Neural cell (in vitro differentiated cells): Measurements from ENCODE around the gene LRRC15. TPM values are rescaled to one million over a fixed set of nuclear protein-coding genes. Genes with fewer than 3 reads are reported as not detected.

Source experiments
- H2AFZ ChIP-seq: fragments of 200-600, 300-800 bp; sonication (generic), shearing (Covaris generic); 2 replicates; pipeline ENCODE4 v1.6.0; 2014; ENCODE audit warnings: low read depth, mild to moderate bottlenecking, antibody characterized with exemption, low read length, moderate library complexity
- H3F3A ChIP-seq: fragments of 200-600 bp; shearing (Covaris generic); 2 replicates; pipeline ENCODE4 v1.6.1; 2016; ENCODE audit warnings: mild to moderate bottlenecking, moderate library complexity, mixed read lengths, antibody characterized with exemption, low read length; ENCODE audit not compliant: insufficient read depth, poor library complexity, severe bottlenecking
- H3K27ac ChIP-seq: fragments of 200-600, 300-800 bp; sonication (generic), shearing (Covaris generic); 2 replicates; pipeline ENCODE4 v1.5.1; 2014; ENCODE audit warnings: mild to moderate bottlenecking, low read length, moderate library complexity
- H3K27me3 ChIP-seq: fragments of 300-800, 200-600 bp; sonication (generic), shearing (Covaris generic); 2 replicates; pipeline ENCODE4 v1.6.0; 2014; ENCODE audit warnings: mild to moderate bottlenecking, low read depth, low read length, moderate library complexity; ENCODE audit not compliant: insufficient read depth
- H3K36me3 ChIP-seq: fragments of 300-800, 200-600 bp; sonication (generic), shearing (Covaris generic); 2 replicates; pipeline ENCODE4 v1.5.1; 2014; ENCODE audit warnings: mild to moderate bottlenecking, antibody characterized with exemption, low read length, moderate library complexity; ENCODE audit not compliant: insufficient read depth
- H3K4me2 ChIP-seq: fragments of 300-800, 200-600 bp; sonication (generic), shearing (Covaris generic); 2 replicates; pipeline ENCODE4 v1.6.0; 2014; ENCODE audit warnings: mild to moderate bottlenecking, low read length
- H3K4me3 ChIP-seq: fragments of 300-800, 200-600 bp; sonication (generic), shearing (Covaris generic); 2 replicates; pipeline ENCODE4 v1.5.1; 2014; ENCODE audit warnings: mild to moderate bottlenecking, low read length, moderate library complexity
- H3K79me2 ChIP-seq: fragments of 200-600 bp; shearing (Covaris generic); replicated peaks from 2 replicates; pipeline ENCODE4 v1.6.0; 2014; ENCODE audit warnings: mild to moderate bottlenecking, low read length, moderate library complexity; ENCODE audit not compliant: insufficient read depth
- H3K9ac ChIP-seq: fragments of 300-800, 200-600 bp; sonication (generic), shearing (Covaris generic); 2 replicates; pipeline ENCODE4 v1.6.1; 2016; ENCODE audit warnings: mild to moderate bottlenecking, low read length, mixed read lengths
- H3K9me2 ChIP-seq: fragments of 200-600 bp; shearing (Covaris generic); 2 replicates; pipeline ENCODE4 v1.6.1; 2016; ENCODE audit warnings: mild to moderate bottlenecking, low read length, mixed read lengths; ENCODE audit not compliant: insufficient read depth
- H3K9me3 ChIP-seq: fragments of 200-600, 300-800 bp; sonication (generic), shearing (Covaris generic); 2 replicates; pipeline ENCODE4 v1.6.1; 2016; ENCODE audit warnings: mild to moderate bottlenecking, mixed run types, low read length, moderate library complexity, mixed read lengths
- H4K20me1 ChIP-seq: fragments of 200-600 bp; shearing (Covaris generic); 2 replicates; pipeline ENCODE4 v1.6.1; 2016; ENCODE audit warnings: mild to moderate bottlenecking, mixed run types; ENCODE audit not compliant: insufficient read depth
- EP300 ChIP-seq: fragments of 450-650 bp; conservative IDR thresholded peaks from 2 replicates; pipeline ENCODE4 v1.6.1; 2014; ENCODE audit warnings: antibody characterized with exemption, mild to moderate bottlenecking, moderate library complexity; ENCODE audit not compliant: poor library complexity, severe bottlenecking
- EZH2 ChIP-seq: fragments of 200-600, 300-800 bp; shearing (Covaris generic), sonication (generic); IDR thresholded peaks from 2 replicates; pipeline ENCODE4 v1.6.1; 2014; ENCODE audit warnings: antibody characterized with exemption, low read length, borderline replicate concordance, mild to moderate bottlenecking; ENCODE audit not compliant: insufficient read depth, poor library complexity, severe bottlenecking
- MXI1 ChIP-seq: fragments of 450-650 bp; conservative IDR thresholded peaks from 2 replicates; pipeline ENCODE4 v1.6.1; 2014; ENCODE audit warnings: antibody characterized with exemption, mild to moderate bottlenecking; ENCODE audit not compliant: poor library complexity, severe bottlenecking
- POLR2AphosphoS5 ChIP-seq: IDR thresholded peaks from 2 replicates; pipeline ENCODE4 v1.6.1; 2012
- RAD21 ChIP-seq: fragments of 450-650 bp; conservative IDR thresholded peaks from 2 replicates; pipeline ENCODE4 v1.6.1; 2014; ENCODE audit warnings: antibody characterized with exemption, mild to moderate bottlenecking, moderate library complexity
- SMC3 ChIP-seq: fragments of 450-650 bp; conservative IDR thresholded peaks from 2 replicates; pipeline ENCODE4 v1.6.1; 2014; ENCODE audit warnings: antibody characterized with exemption, mild to moderate bottlenecking, moderate library complexity; ENCODE audit not compliant: poor library complexity
- TAF1 ChIP-seq: IDR thresholded peaks from 2 replicates; pipeline ENCODE4 v1.6.1; 2012; ENCODE audit warnings: low read depth
- polyA plus RNA-seq: library from polyadenylated mRNA; depleted of rRNA; stranded (reverse); fragments of >200 nt; gene quantifications from 2 replicates; pipeline ENCODE4 v1.2.3, GENCODE V29; 2014
- TF ChIP-seq, protein P1 (sequence below): IDR thresholded peaks from 2 replicates; pipeline ENCODE4 v1.6.1; 2012; ENCODE audit warnings: borderline replicate concordance
- TF ChIP-seq, protein P2 (sequence below): fragments of 450-650 bp; IDR thresholded peaks from 2 replicates; pipeline ENCODE4 v1.5.1; 2014; ENCODE audit warnings: antibody characterized with exemption, mild to moderate bottlenecking, moderate library complexity; ENCODE audit not compliant: poor library complexity, severe bottlenecking

Gene LRRC15
- polyA plus RNA-seq, 1 donor from 2014 or later, result not detected

DNA sequence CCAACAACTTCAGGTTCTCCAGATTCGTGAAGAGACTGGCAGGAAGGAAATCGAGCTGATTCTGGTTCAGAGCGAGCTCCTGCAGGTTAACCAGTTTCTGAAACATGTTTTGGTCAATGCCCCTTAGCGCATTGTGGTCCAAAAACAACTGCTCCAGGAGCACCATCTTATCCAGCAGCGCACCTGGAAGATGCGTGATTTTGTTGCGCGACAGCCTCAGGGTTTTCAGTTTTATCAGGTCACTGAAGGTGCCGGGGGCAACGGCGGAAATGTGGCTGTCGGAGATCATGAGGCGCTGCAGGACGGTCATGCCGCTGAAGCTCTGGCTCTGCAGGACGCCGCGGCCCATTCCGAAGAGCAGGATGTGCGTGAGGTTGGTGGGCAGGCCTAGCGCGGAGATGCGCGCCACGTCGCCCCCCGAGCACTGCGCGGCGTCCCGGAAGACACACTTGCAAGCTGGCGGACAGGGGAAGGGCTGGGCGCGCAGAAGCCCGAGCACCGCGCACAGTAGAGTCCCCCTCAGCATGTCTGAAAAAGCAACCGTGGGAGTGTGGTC lies 28.3 kb upstream of the LRRC15 start:
- Histone ChIP-seq H4K20me1 (no peaks in the 10 kb centered on the region), H3K79me2 (no peaks in the 10 kb centered on the region), H3K36me3 (no peaks in the 10 kb centered on the region), H3K4me3 (peak overlapping the region; percentile 51), H3K4me2 (no peak overlapping the region), H3K9me2 (no peaks in the 10 kb centered on the region), H3F3A (no peaks in the 10 kb centered on the region), H2AFZ (no peak overlapping the region), H3K9ac (no peak overlapping the region), H3K27ac (no peak overlapping the region), H3K27me3 (peaks cover 36% of the 10 kb centered on the region), H3K9me3 (no peaks in the 10 kb centered on the region)
- peak; percentile 27 for TF ChIP-seq POLR2AphosphoS5
- TF ChIP-seq, protein P1, sequence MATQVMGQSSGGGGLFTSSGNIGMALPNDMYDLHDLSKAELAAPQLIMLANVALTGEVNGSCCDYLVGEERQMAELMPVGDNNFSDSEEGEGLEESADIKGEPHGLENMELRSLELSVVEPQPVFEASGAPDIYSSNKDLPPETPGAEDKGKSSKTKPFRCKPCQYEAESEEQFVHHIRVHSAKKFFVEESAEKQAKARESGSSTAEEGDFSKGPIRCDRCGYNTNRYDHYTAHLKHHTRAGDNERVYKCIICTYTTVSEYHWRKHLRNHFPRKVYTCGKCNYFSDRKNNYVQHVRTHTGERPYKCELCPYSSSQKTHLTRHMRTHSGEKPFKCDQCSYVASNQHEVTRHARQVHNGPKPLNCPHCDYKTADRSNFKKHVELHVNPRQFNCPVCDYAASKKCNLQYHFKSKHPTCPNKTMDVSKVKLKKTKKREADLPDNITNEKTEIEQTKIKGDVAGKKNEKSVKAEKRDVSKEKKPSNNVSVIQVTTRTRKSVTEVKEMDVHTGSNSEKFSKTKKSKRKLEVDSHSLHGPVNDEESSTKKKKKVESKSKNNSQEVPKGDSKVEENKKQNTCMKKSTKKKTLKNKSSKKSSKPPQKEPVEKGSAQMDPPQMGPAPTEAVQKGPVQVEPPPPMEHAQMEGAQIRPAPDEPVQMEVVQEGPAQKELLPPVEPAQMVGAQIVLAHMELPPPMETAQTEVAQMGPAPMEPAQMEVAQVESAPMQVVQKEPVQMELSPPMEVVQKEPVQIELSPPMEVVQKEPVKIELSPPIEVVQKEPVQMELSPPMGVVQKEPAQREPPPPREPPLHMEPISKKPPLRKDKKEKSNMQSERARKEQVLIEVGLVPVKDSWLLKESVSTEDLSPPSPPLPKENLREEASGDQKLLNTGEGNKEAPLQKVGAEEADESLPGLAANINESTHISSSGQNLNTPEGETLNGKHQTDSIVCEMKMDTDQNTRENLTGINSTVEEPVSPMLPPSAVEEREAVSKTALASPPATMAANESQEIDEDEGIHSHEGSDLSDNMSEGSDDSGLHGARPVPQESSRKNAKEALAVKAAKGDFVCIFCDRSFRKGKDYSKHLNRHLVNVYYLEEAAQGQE, result no peak

GRCh38 chr3:194396859-194397756 lies 27.6 kb upstream of the LRRC15 start:
- peaks cover 36% of the 10 kb centered on the region for H3K27me3 ChIP-seq
- no peaks in the 10 kb centered on the region for H4K20me1 ChIP-seq
- no peaks in the 10 kb centered on the region for H3F3A ChIP-seq
- no peak overlapping the region for H3K4me2 ChIP-seq
- H3K9ac ChIP-seq, result no peak overlapping the region
- no peak overlapping the region for H3K27ac ChIP-seq
- H3K9me2 ChIP-seq, result no peaks in the 10 kb centered on the region
- peak overlapping the region; percentile 51 for H3K4me3 ChIP-seq
- no peaks in the 10 kb centered on the region for H3K36me3 ChIP-seq
- no peaks in the 10 kb centered on the region for H3K9me3 ChIP-seq
- H3K79me2 ChIP-seq, result no peaks in the 10 kb centered on the region
- no peak overlapping the region for H2AFZ ChIP-seq
- TF ChIP-seq EZH2 (no peak), EP300 (no peak), RAD21 (no peak), TAF1 (no peak), MXI1 (no peak), SMC3 (no peak), POLR2AphosphoS5 (no peak)
- TF ChIP-seq, protein P2, sequence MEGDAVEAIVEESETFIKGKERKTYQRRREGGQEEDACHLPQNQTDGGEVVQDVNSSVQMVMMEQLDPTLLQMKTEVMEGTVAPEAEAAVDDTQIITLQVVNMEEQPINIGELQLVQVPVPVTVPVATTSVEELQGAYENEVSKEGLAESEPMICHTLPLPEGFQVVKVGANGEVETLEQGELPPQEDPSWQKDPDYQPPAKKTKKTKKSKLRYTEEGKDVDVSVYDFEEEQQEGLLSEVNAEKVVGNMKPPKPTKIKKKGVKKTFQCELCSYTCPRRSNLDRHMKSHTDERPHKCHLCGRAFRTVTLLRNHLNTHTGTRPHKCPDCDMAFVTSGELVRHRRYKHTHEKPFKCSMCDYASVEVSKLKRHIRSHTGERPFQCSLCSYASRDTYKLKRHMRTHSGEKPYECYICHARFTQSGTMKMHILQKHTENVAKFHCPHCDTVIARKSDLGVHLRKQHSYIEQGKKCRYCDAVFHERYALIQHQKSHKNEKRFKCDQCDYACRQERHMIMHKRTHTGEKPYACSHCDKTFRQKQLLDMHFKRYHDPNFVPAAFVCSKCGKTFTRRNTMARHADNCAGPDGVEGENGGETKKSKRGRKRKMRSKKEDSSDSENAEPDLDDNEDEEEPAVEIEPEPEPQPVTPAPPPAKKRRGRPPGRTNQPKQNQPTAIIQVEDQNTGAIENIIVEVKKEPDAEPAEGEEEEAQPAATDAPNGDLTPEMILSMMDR, result no peak
- TF ChIP-seq, protein P1, result no peak
